Measurements from ENCODE around the gene INHBC. TPM values are rescaled to one million over a fixed set of nuclear protein-coding genes. Genes with fewer than 3 reads are reported as not detected.

The INHBC gene
- total RNA-seq, 1 experiment from 2014 or later: 0.20 TPM

DNA sequence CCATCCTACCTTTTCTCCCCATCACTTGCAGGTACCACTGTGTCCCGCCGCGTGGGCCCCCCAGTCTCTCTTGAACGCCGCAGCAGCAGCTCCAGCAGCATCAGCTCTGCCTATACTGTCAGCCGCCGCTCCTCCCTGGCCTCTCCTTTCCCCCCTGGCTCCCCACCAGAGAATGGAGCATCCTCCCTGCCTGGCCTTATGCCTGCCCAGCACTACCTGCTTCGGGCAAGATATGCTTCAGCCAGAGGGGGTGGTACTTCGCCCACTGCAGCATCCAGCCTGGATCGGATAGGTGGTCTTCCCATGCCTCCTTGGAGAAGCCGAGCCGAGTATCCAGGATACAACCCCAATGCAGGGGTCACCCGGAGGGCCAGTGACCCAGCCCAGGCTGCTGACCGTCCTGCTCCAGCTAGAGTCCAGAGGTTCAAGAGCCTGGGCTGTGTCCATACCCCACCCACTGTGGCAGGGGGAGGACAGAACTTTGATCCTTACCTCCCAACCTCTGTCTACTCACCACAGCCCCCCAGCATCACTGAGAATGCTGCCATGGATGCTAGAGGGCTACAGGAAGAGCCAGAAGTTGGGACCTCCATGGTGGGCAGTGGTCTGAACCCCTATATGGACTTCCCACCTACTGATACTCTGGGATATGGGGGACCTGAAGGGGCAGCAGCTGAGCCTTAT, 35.8 kb downstream of the INHBC start:
- ATAC-seq (no peak), DNase-seq (ENCODE audit: low read depth, low spot score) (no peak)
- TF ChIP-seq, protein P1, sequence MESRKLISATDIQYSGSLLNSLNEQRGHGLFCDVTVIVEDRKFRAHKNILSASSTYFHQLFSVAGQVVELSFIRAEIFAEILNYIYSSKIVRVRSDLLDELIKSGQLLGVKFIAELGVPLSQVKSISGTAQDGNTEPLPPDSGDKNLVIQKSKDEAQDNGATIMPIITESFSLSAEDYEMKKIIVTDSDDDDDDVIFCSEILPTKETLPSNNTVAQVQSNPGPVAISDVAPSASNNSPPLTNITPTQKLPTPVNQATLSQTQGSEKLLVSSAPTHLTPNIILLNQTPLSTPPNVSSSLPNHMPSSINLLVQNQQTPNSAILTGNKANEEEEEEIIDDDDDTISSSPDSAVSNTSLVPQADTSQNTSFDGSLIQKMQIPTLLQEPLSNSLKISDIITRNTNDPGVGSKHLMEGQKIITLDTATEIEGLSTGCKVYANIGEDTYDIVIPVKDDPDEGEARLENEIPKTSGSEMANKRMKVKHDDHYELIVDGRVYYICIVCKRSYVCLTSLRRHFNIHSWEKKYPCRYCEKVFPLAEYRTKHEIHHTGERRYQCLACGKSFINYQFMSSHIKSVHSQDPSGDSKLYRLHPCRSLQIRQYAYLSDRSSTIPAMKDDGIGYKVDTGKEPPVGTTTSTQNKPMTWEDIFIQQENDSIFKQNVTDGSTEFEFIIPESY (IDR thresholded peaks at IDR 0.05; ENCODE audit: extremely low read depth, insufficient replicate concordance, low read length): no peak
- TF ChIP-seq TCF7L2 (IDR thresholded peaks at IDR 0.05; ENCODE audit: borderline replicate concordance, extremely low read depth, insufficient read depth, insufficient read length) (no peak), EGR1 (IDR thresholded peaks at IDR 0.05; ENCODE audit: low read depth) (no peak), SP1 (IDR thresholded peaks at IDR 0.05; ENCODE audit: low read depth) (no peak), SRF (IDR thresholded peaks at IDR 0.05; ENCODE audit: low read depth) (no peak), EZH2 (IDR thresholded peaks at IDR 0.05) (no peak), YY1 (IDR thresholded peaks at IDR 0.05; ENCODE audit: extremely low read depth, insufficient replicate concordance, low read depth, low read length) (no peak), CEBPB (IDR thresholded peaks at IDR 0.05; ENCODE audit: low read depth) (no peak), SIN3A (IDR thresholded peaks at IDR 0.05; ENCODE audit: low read depth) (no peak)
- no TSS peak for BruUV-seq (replicated peaks)
- Histone ChIP-seq H3K4me2 (ENCODE audit: low read length) (no peak overlapping the region), H3K27ac (ENCODE audit: low read depth, low read length) (no peak overlapping the region), H4K20me1 (ENCODE audit: insufficient read depth) (no peaks in the 10 kb centered on the region), H3K4me1 (ENCODE audit: control insufficient read depth in 1 of 2, insufficient read depth in 2 of 2, low read length in 2 of 2) (no peaks in the 10 kb centered on the region), H2AFZ (ENCODE audit: low read depth, low read length, poor library complexity, severe bottlenecking) (no peak overlapping the region), H3K9me3 (ENCODE audit: control insufficient read depth in 1 of 2, insufficient read depth in 1 of 2, low read depth in 1 of 2, low read length in 2 of 2) (no peaks in the 10 kb centered on the region), H3K4me3 (replicated peaks in 1 of 2; ENCODE audit: low read depth in 1 of 2, low read length in 2 of 2) (no peak overlapping the region), H3K27me3 (ENCODE audit: insufficient read depth, low read length) (peaks cover 38% of the 10 kb centered on the region), H3K36me3 (ENCODE audit: control insufficient read depth in 1 of 2, insufficient read depth in 2 of 2, low read length in 2 of 2) (no peaks in the 10 kb centered on the region), H3K9me2 (ENCODE audit: insufficient read depth) (no peaks in the 10 kb centered on the region), H3K9ac (ENCODE audit: low read length) (no peak overlapping the region), H3K79me2 (ENCODE audit: insufficient read depth, low read length) (no peaks in the 10 kb centered on the region)
- intact Hi-C loops (cut with micrococcal nuclease): no loop called here
- ChIA-PET POLR2A (no interaction called here), CTCF (interaction anchor here (1.9 kb wide), 1 partner anchor 11 kb away, joined by 6 read pairs; no protein-coding TSS in a partner anchor), RAD21 (ENCODE audit: low non-redundant PET in 1 of 2, low total read pairs in 2 of 2, uncharacterized antibody in 2 of 2, unreplicated experiment in 2 of 2) (no interaction called here)
